NT2/D1 (cell line): ENCODE data around the gene GLB1L.

Source experiments
- YY1 ChIP-seq: IDR thresholded peaks from 2 replicates; pipeline ENCODE4 v1.6.1; 2011; ENCODE audit not compliant: insufficient read length, insufficient read depth
- ZNF274 ChIP-seq: IDR thresholded peaks from 2 replicates; pipeline ENCODE4 v1.6.1; 2011; ENCODE audit warnings: mild to moderate bottlenecking, low read depth, low read length

DNA sequence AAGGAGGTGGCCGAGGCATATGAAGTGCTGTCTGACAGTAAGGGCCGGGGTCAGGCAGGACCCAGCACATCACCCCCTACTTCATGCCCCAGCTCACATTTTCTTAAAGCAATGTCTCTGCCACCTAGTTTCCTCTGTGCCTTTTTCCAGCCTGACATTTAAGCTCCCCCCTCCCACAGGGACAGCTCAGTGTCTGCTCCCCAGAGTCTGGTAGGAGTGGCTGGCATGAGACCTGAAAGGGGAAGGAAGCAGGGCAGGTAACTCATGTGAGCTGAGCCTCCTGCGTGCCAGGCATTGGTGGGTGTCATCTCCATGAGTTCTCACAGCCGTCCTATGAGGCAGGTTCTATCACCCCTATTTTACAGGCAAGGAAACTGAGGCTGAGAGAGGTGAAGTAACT, 35.4 kb upstream of the GLB1L start:
- TF ChIP-seq YY1 (no peak), ZNF274 (no peak)
